Upper lobe of left lung (tissue), 4 donors: ENCODE results near the gene CFTR.

ENCODE experiments used
- POLR2A ChIP-seq, 4 donors: fragments of 450-650 bp; IDR thresholded peaks; one replicate each; pipeline ENCODE4 v1.5.1; 2016 to 2017; ENCODE audit warnings: antibody characterized with exemption in 4 of 4, mild to moderate bottlenecking in 2 of 4
- TF ChIP-seq, protein P1 (sequence below), 6 experiments: fragments of 450-650 bp in 4 of 6; fragments of 200-600 bp in 2 of 6; sonication (generic) in 2 of 6; IDR thresholded peaks; one replicate each; pipeline ENCODE4 v1.5.1; 2016 to 2019; ENCODE audit warnings: antibody characterized with exemption in 6 of 6

DNA sequence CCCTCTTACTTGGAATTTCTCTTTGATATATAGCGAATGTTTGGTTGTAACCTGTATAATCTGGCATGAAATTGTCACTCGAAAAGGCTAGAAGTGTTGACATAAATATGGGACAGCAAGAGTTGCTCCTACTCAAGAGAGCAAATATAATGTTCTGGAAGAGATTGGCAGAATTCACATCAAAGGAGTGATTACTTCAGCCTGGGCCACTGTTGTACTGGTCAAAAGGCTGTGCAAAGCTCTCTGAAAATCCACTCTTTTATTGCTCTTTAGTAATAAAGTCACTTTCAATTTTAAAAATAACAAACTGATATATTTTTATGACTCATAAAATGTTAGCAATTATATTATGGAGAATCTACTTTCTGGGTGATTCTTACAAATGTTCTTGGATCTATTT is 58.2 kb downstream of the CFTR start:
- no peak for TF ChIP-seq POLR2A (IDR thresholded peaks at IDR 0.05)
- TF ChIP-seq, protein P1, sequence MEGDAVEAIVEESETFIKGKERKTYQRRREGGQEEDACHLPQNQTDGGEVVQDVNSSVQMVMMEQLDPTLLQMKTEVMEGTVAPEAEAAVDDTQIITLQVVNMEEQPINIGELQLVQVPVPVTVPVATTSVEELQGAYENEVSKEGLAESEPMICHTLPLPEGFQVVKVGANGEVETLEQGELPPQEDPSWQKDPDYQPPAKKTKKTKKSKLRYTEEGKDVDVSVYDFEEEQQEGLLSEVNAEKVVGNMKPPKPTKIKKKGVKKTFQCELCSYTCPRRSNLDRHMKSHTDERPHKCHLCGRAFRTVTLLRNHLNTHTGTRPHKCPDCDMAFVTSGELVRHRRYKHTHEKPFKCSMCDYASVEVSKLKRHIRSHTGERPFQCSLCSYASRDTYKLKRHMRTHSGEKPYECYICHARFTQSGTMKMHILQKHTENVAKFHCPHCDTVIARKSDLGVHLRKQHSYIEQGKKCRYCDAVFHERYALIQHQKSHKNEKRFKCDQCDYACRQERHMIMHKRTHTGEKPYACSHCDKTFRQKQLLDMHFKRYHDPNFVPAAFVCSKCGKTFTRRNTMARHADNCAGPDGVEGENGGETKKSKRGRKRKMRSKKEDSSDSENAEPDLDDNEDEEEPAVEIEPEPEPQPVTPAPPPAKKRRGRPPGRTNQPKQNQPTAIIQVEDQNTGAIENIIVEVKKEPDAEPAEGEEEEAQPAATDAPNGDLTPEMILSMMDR (IDR thresholded peaks at IDR 0.05) = no peak
